ENCODE measurements around the gene HEY2. TPM values are rescaled to one million over a fixed set of nuclear protein-coding genes. Genes with fewer than 3 reads are reported as not detected.

HEY2 gene
- total and polyA plus RNA-seq, 10 of the 15 experiments (the other 5 are each of a cell fraction or from before 2014, with no cell fraction given), result 0.01 to 0.32 (median 0.08) TPM; not detected in 4

GRCh38 chr6:125808591-125808990 lies 59.2 kb downstream of the HEY2 start:
- DNase-seq (ENCODE audit: low read depth, low spot score) (no peak), FAIRE-seq (no peak), ATAC-seq (no peak)
- peak overlapping the region; percentile 32 for H3K4me2 ChIP-seq (ENCODE audit: control insufficient read depth, insufficient read depth)
- H3K9me3 ChIP-seq (replicated peaks; ENCODE audit: control insufficient read depth, insufficient read depth, low read length), result no peaks in the 10 kb centered on the region
- peak overlapping the region; percentile 43; the same call in 1 of the 2 replicates for H3K27ac ChIP-seq (ENCODE audit: control insufficient read depth, insufficient read depth)
- in situ Hi-C loops (cut with MboI), result no loop called here
- no peak overlapping the region for H3K9ac ChIP-seq (ENCODE audit: control insufficient read depth, insufficient read depth, low read length)
- BruUV-seq (replicated peaks), result no TSS peak
- H3K4me1 ChIP-seq (ENCODE audit: control insufficient read depth, insufficient read depth, low read length), result peaks cover 78% of the 10 kb centered on the region
- H2AFZ ChIP-seq (ENCODE audit: control insufficient read depth, low read depth, low read length), result no peak overlapping the region
- ChIA-PET CTCF (interaction anchor here (0.8 to 10.3 kb wide), 5 partner anchors 15 to 166 kb away, joined by 3 to 197 read pairs (median 3); partner anchors contain the start of gene NCOA7), POLR2A (interaction anchor here (1.6 to 9.6 kb wide), 4 partner anchors 9 to 22 kb away, joined by 7 to 79 read pairs (median 12); partner anchors contain the start of gene NCOA7), RAD21 (ENCODE audit: unreplicated experiment) (interaction anchor here (0.9 to 10.0 kb wide), 6 partner anchors 11 to 178 kb away, joined by 3 to 185 read pairs (median 6); partner anchors contain the start of genes NCOA7 and TRMT11), SMC1A (ENCODE audit: uncharacterized antibody, unreplicated experiment) (interaction anchor here (1.2 to 15.7 kb wide), 6 partner anchors 9 to 144 kb away, joined by 3 to 325 read pairs (median 12); partner anchors contain the start of gene NCOA7)
- intact Hi-C loops (cut with micrococcal nuclease; ENCODE audit: unreplicated experiment), result no loop called here
- no peaks in the 10 kb centered on the region for H3K27me3 ChIP-seq (replicated peaks in 1 of 2; ENCODE audit: control insufficient read depth in 2 of 2, insufficient read depth in 2 of 2, low read length in 1 of 2)
- TF ChIP-seq SMC3 (IDR thresholded peaks at IDR 0.05; ENCODE audit: borderline replicate concordance, low read length), result no peak
- TF ChIP-seq SMARCA5 (IDR thresholded peaks at IDR 0.05), result no peak
- TF ChIP-seq MTA2 (IDR thresholded peaks at IDR 0.05; ENCODE audit: low read depth), result no peak
- TF ChIP-seq SKIL (IDR thresholded peaks at IDR 0.05; ENCODE audit: low read depth, poor library complexity, severe bottlenecking), result no peak
- TF ChIP-seq ZNF24 (IDR thresholded peaks at IDR 0.05), result no peak
- TF ChIP-seq PRDM15 (CRISPR knock-in tag; IDR thresholded peaks at IDR 0.05), result no peak
- no peak for TF ChIP-seq STAT3 (IDR thresholded peaks at IDR 0.05; ENCODE audit: low read depth, low read length)
- no peak for TF ChIP-seq MXI1 (IDR thresholded peaks at IDR 0.05; ENCODE audit: low read depth, low read length)
- no peak for TF ChIP-seq JUND (IDR thresholded peaks at IDR 0.05; ENCODE audit: low read depth, low read length)
- TF ChIP-seq POLR2A (IDR thresholded peaks at IDR 0.05; ENCODE audit: low read depth, low read length), result no peak
- TF ChIP-seq WRNIP1 (IDR thresholded peaks at IDR 0.05; ENCODE audit: borderline replicate concordance, low read depth, low read length), result no peak
- TF ChIP-seq SMAD5 (IDR thresholded peaks at IDR 0.05; ENCODE audit: low read depth), result no peak
- no peak for TF ChIP-seq FOS (IDR thresholded peaks at IDR 0.05; ENCODE audit: borderline replicate concordance, extremely low read depth, insufficient read length)
- no peaks in the 10 kb centered on the region for H3K36me3 ChIP-seq (ENCODE audit: control insufficient read depth in 2 of 2, insufficient read depth in 2 of 2, low read length in 1 of 2)
- peak overlapping the region; percentile 3; the same call in 1 of the 2 replicates for H3K4me3 ChIP-seq
- H3K79me2 ChIP-seq (ENCODE audit: control insufficient read depth, insufficient read depth, low read length), result peaks cover 65% of the 10 kb centered on the region
- no peaks in the 10 kb centered on the region for H4K20me1 ChIP-seq (ENCODE audit: control insufficient read depth, insufficient read depth)
